Skeletal muscle satellite cell (primary cell): ENCODE results near the gene PPP3R1.
A peak's percentile ranks its signal among the peaks of the same experiment; 100 is the strongest.

Source experiments
- H3K27me3 ChIP-seq: 2 replicates; pipeline ENCODE4 v1.7.0; 2013; ENCODE audit warnings: low read length; ENCODE audit not compliant: control insufficient read depth, insufficient read depth
- H3K36me3 ChIP-seq: 2 replicates; pipeline ENCODE4 v1.7.0; 2013; ENCODE audit warnings: mild to moderate bottlenecking, control low read depth, low read length; ENCODE audit not compliant: insufficient read depth
- H3K4me1 ChIP-seq: 2 replicates; pipeline ENCODE4 v1.7.0; 2013; ENCODE audit warnings: low read length; ENCODE audit not compliant: control insufficient read depth, insufficient read depth
- H3K4me2 ChIP-seq: 2 replicates; pipeline ENCODE4 v1.7.0; 2013; ENCODE audit warnings: mild to moderate bottlenecking, low read length
- H3K4me3 ChIP-seq: 2 replicates; pipeline ENCODE4 v1.7.0; 2013; ENCODE audit warnings: low read length
- H3K9ac ChIP-seq: 2 replicates; pipeline ENCODE4 v1.7.0; 2013; ENCODE audit warnings: mild to moderate bottlenecking, low read depth, low read length, moderate library complexity
- H3K9me3 ChIP-seq: replicated peaks from 2 replicates; pipeline ENCODE4 v1.7.0; 2013; ENCODE audit warnings: mild to moderate bottlenecking, control low read depth, low read length

Gene PPP3R1

DNA sequence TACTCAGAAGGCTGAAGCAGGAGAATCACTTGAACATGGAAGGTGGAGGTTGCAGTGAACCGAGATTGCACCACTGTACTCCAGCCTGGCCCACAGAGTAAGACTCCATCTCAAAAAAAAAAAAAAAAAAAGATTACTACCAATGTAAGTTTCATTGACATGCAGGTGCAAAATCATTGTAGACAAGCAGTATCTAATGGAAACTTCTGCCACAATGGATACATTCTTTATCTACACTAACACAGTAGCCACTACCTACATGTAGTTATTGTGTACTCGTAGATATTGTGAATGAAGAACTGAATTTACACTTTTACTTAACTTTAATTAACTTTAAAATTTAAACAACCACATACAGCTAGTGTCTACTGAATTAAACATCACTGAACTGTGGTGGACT is 10.6 kb downstream of the PPP3R1 start:
- H3K9me3 ChIP-seq, result no peaks in the 10 kb centered on the region
- no peak overlapping the region for H3K9ac ChIP-seq
- no peak overlapping the region for H3K4me2 ChIP-seq
- no peaks in the 10 kb centered on the region for H3K27me3 ChIP-seq
- H3K4me3 ChIP-seq, result no peak overlapping the region
- H3K36me3 ChIP-seq, result no peaks in the 10 kb centered on the region
- H3K4me1 ChIP-seq, result peaks cover 54% of the 10 kb centered on the region

DNA sequence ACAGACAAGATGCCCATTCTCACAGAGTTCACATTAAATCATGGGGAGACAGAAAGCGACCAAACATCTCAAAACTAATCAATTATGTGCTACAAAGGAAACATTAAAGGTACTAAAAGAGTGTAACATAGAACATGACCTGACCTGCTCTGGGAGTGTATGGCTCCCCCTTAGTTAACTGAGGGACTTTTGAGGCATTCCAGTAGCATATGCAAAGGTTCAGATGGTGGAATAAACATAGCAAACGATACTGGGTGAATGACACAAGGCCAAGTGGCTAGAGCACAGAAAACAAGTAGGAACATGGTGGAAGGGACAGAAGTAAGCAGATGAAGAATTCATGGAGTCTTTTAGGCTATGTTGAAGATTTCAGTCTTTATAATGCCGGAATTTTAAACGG is 11.9 kb downstream of the PPP3R1 start:
- Histone ChIP-seq H3K27me3 (no peaks in the 10 kb centered on the region), H3K36me3 (no peaks in the 10 kb centered on the region), H3K4me3 (no peak overlapping the region), H3K4me2 (no peak overlapping the region), H3K4me1 (peaks cover 63% of the 10 kb centered on the region), H3K9ac (no peak overlapping the region), H3K9me3 (no peaks in the 10 kb centered on the region)

DNA sequence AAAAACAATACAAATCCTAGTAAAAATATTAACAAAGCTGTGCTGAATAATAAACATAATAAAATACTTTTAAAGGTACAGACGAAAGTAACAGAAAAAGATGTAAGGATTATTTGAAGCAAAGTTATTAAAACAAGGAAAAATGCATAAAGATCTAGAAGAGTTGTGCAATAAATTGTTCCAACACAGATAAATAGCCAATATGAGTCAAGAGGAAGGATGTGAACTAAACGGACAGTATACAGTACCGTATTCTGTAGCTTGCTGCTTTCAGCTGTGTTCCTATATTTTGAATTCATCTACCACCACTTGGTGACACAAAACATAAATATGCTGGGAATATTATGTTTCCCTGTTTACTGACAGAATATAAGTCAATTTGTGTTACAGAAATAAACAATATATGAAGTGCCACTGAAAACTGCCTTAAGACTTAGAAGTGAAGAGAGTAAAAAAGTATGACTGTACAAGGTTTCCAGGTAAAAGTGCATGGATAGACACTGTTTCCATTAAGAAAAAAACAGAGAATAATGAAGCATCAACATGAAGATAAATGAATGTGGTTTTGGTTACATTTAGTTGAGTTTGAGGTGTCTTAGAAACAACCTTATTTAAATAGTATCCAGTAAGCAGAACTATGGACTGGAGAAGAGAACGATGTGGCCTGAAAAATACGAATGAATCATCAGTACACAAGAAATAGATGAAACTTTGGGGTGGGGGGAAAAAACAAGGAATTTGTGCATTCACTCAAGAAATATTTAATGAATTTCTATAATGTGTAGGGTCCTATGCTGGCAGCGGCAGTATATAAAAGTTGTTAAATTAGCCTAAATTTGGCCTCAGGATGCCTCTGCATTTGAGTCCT is 13.1 kb downstream of the PPP3R1 start:
- H3K4me2 ChIP-seq, result peak overlapping the region; percentile 76
- H3K36me3 ChIP-seq, result no peaks in the 10 kb centered on the region
- H3K4me3 ChIP-seq, result peak overlapping the region; percentile 29
- peaks cover 63% of the 10 kb centered on the region for H3K4me1 ChIP-seq
- peak overlapping the region; percentile 23 for H3K9ac ChIP-seq
- no peaks in the 10 kb centered on the region for H3K9me3 ChIP-seq
- no peaks in the 10 kb centered on the region for H3K27me3 ChIP-seq

DNA sequence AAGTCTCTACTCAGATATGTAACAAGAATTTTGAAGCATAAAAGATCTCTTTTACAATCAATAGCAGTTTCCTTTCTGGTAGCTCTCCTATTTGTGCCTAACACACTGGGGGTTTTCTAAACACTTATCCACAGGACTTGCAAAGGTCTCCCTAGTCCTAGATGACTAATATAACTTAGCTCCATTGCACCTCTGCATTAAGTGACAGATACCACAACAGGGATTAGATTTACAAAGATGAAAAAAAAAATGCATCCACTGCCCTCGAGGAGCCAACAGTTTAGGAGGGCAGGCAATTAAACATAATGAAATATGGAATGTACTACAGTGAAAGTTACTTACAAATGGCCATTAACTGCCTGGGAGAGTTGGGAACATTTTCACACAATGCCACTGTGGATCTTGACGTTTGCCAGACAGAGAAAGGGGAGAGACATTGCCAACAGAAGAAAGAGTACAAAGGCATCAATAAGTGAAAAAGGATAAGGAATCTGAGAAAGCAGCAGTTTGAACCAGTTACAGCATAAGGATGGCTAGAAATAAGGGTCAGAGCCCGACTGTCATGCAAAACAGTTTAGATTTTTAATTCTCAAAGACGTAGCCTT is 14.3 kb downstream of the PPP3R1 start:
- H3K9ac ChIP-seq, result peak overlapping the region; percentile 42
- peak overlapping the region; percentile 76 for H3K4me2 ChIP-seq
- no peaks in the 10 kb centered on the region for H3K27me3 ChIP-seq
- H3K36me3 ChIP-seq, result no peaks in the 10 kb centered on the region
- no peaks in the 10 kb centered on the region for H3K9me3 ChIP-seq
- H3K4me3 ChIP-seq, result peak overlapping the region; percentile 39
- peaks cover 60% of the 10 kb centered on the region for H3K4me1 ChIP-seq

DNA sequence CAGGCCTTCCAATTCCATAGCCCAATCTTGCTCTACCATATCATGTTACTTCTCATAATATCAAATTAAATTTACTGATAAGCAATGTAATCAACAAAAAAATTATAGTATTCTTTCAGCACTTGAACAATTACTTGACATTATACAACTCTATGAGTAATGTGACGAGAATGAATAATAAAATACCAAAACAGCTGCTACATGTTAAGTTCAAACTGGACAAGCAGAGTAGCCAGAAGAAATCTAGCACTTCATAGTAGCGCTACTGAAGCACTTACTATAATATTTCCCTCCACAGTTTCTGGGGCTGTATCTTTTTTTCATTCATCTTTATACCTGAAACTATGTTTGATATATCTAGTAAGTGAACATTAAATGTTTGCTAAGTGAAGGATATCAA is 14.9 kb downstream of the PPP3R1 start:
- Histone ChIP-seq H3K4me1 (peaks cover 60% of the 10 kb centered on the region), H3K36me3 (no peaks in the 10 kb centered on the region), H3K9me3 (no peaks in the 10 kb centered on the region), H3K4me3 (peak overlapping the region; percentile 39), H3K27me3 (no peaks in the 10 kb centered on the region), H3K9ac (peak overlapping the region; percentile 35), H3K4me2 (peak overlapping the region; percentile 76)

DNA sequence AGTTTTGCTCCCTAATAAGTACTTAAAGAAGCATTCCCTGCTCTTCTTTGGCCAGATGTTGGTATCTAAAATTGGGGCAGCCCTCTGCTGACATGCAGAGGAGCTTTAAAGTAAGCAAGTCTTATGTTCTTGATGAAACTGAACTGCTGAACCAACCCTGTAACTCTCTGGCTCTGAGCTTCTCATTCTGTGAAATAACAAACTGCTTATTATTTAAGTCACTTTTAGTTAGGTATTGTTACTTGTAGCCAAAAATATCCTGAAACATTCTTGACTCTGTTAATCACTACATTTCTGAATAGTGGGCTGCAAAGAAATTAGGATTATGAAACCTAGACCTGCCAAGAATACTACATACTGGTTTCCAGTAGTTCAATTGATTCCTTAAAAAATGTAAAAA is 15.5 kb downstream of the PPP3R1 start:
- no peak overlapping the region for H3K9ac ChIP-seq
- H3K4me2 ChIP-seq, result peak overlapping the region; percentile 76
- no peaks in the 10 kb centered on the region for H3K27me3 ChIP-seq
- peaks cover 60% of the 10 kb centered on the region for H3K4me1 ChIP-seq
- peak overlapping the region; percentile 13 for H3K4me3 ChIP-seq
- H3K9me3 ChIP-seq, result no peaks in the 10 kb centered on the region
- no peaks in the 10 kb centered on the region for H3K36me3 ChIP-seq

DNA sequence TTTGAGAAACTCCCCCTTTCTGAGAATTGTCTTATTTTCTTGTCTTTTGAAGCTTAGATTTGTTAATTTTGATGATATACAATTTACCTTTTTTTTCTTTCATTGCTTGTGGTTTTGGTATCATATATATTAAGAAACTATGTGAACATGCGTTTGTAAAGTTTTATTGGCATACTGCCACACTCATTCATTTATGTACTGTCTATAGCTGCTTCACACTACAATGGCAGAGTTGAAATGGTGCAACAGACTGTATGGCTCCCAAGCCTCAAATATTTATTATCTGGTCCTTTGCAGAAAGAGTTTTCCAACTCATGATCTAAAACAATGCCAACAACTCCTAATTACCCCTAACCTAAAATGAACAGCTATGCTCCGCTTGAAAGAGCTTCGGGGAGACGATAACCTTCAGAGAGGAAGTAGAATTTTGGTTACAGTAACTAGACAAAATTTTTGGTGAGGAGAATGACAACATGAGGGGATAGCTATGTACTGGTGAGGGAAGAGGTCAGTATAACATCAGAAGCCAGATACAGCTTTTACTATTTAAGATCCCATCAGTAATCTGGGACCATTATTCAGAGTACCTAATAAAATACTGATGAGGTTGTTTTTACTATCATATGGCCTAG is 16.1 kb downstream of the PPP3R1 start:
- no peak overlapping the region for H3K9ac ChIP-seq
- H3K4me3 ChIP-seq, result peak overlapping the region; percentile 12
- no peaks in the 10 kb centered on the region for H3K27me3 ChIP-seq
- no peaks in the 10 kb centered on the region for H3K9me3 ChIP-seq
- H3K4me2 ChIP-seq, result peak overlapping the region; percentile 76
- H3K36me3 ChIP-seq, result no peaks in the 10 kb centered on the region
- peaks cover 60% of the 10 kb centered on the region for H3K4me1 ChIP-seq

DNA sequence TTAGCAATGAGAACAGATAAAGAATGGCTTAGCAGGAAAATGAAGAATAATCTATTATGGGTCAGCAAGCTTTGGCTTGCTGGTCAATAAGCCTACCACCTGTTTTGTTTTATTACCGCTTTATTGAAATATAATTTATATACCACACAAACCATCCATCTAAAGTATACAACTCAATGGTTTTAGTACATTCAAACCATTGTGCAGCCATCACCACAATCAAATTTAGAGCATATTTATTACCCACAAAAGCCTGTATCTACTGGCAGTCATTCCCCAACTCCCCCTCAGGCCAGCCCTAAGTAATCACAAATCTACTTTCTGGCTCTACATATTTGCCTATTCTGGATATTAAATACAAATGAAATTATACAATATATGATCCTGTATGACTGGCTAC is 17.2 kb downstream of the PPP3R1 start:
- Histone ChIP-seq H3K9ac (no peak overlapping the region), H3K4me3 (no peak overlapping the region), H3K27me3 (no peaks in the 10 kb centered on the region), H3K36me3 (no peaks in the 10 kb centered on the region), H3K4me2 (no peak overlapping the region), H3K9me3 (no peaks in the 10 kb centered on the region), H3K4me1 (peaks cover 62% of the 10 kb centered on the region)

DNA sequence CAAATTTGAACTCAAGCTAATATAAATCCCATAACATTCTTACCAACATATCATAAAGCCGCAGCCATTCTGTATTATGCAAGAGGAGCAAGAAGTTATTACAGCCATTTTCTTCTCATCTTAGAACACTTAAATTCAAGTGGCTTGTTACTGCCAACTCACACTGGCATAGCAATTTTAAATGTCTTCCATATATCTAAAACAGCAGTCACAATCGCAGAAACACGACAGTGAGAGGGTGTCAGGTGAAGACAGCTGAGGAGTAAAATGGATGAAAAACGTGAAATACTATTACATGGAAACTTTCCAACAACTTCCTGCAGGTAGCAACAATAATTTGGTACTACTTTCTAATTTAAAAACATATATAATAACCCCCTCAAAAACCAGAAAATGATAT is 17.9 kb downstream of the PPP3R1 start:
- Histone ChIP-seq H3K4me2 (no peak overlapping the region), H3K4me3 (no peak overlapping the region), H3K4me1 (peaks cover 58% of the 10 kb centered on the region), H3K27me3 (no peaks in the 10 kb centered on the region), H3K9ac (no peak overlapping the region), H3K36me3 (no peaks in the 10 kb centered on the region), H3K9me3 (no peaks in the 10 kb centered on the region)

DNA sequence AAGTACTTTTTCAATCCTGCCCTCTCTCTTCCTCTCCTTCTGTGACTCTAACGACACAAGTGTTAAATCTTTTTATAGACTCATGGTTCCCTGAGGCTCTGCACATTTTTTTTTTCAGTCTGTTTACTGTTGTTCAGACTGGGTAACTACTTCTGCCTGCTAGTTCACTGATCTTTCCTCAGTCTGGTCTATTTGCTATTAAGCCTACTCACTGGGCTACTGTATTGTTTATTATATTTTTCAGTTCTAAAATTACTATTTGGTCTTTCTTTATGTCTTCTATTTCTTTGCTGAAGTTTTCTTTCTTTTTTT is 21.3 kb downstream of the PPP3R1 start:
- H3K36me3 ChIP-seq, result no peaks in the 10 kb centered on the region
- no peak overlapping the region for H3K4me2 ChIP-seq
- H3K9me3 ChIP-seq, result no peaks in the 10 kb centered on the region
- H3K4me3 ChIP-seq, result no peak overlapping the region
- H3K9ac ChIP-seq, result no peak overlapping the region
- H3K4me1 ChIP-seq, result peaks cover 26% of the 10 kb centered on the region
- no peaks in the 10 kb centered on the region for H3K27me3 ChIP-seq

DNA sequence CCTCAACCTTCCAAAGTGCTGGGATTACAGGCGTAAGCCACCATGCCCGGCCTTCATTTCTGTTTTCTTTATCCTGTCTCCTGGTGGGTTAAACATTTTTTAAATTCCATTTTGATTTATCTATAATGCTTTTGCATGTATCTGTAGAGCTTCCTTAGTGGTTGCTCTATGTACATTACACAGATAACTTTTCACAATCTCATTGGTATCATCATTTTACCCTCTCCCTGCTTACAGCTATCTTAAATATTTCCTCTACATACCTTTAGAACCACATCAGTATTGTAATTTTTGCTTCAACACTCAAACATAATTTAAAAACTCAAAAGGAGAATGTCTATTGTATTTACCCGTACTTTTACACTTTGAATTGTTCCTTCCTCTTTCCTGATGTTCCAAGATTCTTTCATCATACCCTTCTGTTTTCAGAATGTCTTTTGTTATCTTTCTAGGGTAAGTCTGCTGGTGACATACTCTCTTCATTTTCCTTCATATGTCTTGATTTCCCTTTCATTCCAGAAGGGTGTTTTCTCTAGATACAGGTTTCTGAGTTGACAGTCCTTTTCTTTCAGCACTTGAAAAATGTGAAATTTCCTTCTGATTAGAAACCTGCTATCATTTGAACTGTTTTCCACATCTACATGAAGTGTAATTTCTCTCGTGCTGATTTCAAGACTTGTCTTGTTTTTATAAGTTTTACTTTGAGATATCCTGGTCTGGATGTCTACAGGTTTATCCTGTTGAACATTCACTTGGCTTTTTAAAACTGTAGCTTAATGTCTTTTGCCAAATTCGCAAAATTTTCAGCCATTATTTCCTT is 21.9 kb downstream of the PPP3R1 start:
- Histone ChIP-seq H3K27me3 (no peaks in the 10 kb centered on the region), H3K36me3 (no peaks in the 10 kb centered on the region), H3K9me3 (no peaks in the 10 kb centered on the region), H3K4me1 (peaks cover 21% of the 10 kb centered on the region), H3K9ac (peak overlapping the region; percentile 11), H3K4me2 (no peak overlapping the region), H3K4me3 (no peak overlapping the region)
